Peyer's patch (tissue), 4 donors: Measurements from ENCODE around the gene MBD3L4. TPM values are rescaled to one million over a fixed set of nuclear protein-coding genes. Genes with fewer than 3 reads are reported as not detected.

Experiments
- DNase-seq, 3 donors: peaks; one replicate each; pipeline ENCODE4 v3.0.0-alpha.2; 2017 to 2019
- H3K27ac ChIP-seq, 4 donors: fragments of 200-600 bp; sonication (generic); one replicate each; pipeline ENCODE4 v1.5.1; 2016 to 2019
- H3K27me3 ChIP-seq, 2 donors: fragments of 200-600 bp; sonication (generic); one replicate each; pipeline ENCODE4 v1.5.1; 2019
- H3K36me3 ChIP-seq, 3 donors: fragments of 200-600 bp; sonication (generic); one replicate each; pipeline ENCODE4 v1.5.1; 2016 to 2019
- H3K4me1 ChIP-seq, 4 donors: fragments of 200-600 bp; sonication (generic); one replicate each; pipeline ENCODE4 v1.5.1; 2016 to 2019
- H3K4me3 ChIP-seq, 4 donors: fragments of 200-600 bp; sonication (generic); 1 replicate in 3 of 4; 2 replicates in 1 of 4; pipeline ENCODE4 v1.5.1; 2016 to 2019; ENCODE audit warnings: mild to moderate bottlenecking in 1 of 4
- H3K9me3 ChIP-seq, 4 donors: fragments of 200-600 bp; sonication (generic); one replicate each; pipeline ENCODE4 v1.5.1; 2016 to 2019; ENCODE audit warnings: mild to moderate bottlenecking in 1 of 4
- CTCF ChIP-seq, 6 experiments: fragments of 450-650 bp in 4 of 6; fragments of 200-600 bp in 2 of 6; sonication (generic) in 1 of 6; IDR thresholded peaks; one replicate each; pipeline ENCODE4 v1.5.1; 2017 to 2019; ENCODE audit warnings: antibody characterized with exemption in 6 of 6, mild to moderate bottlenecking in 3 of 6, moderate library complexity in 1 of 6
- POLR2A ChIP-seq, 2 donors: fragments of 450-650 bp; IDR thresholded peaks; one replicate each; pipeline ENCODE4 v1.5.1; 2017; ENCODE audit warnings: antibody characterized with exemption in 2 of 2, mild to moderate bottlenecking in 2 of 2, moderate library complexity in 2 of 2
- total RNA-seq, 4 donors: library from RNA; depleted of rRNA; stranded (reverse); fragments of >200 nt; gene quantifications; one replicate each; pipeline ENCODE4 v1.1.0, GENCODE V29; 2016

MBD3L4 gene
- total RNA-seq, 4 donors from 2014 or later = not detected

- H3K4me3 ChIP-seq = no peak overlapping the region
- H3K4me1 ChIP-seq = no peaks in the 10 kb centered on the region
- DNase-seq = no peak
- no peaks in the 10 kb centered on the region for H3K27me3 ChIP-seq
- H3K9me3 ChIP-seq = no peaks in the 10 kb centered on the region
- TF ChIP-seq CTCF (IDR thresholded peaks at IDR 0.05) = no peak
- no peak for TF ChIP-seq POLR2A (IDR thresholded peaks at IDR 0.05)
- no peak overlapping the region for H3K27ac ChIP-seq
- no peaks in the 10 kb centered on the region for H3K36me3 ChIP-seq
Measured at GRCh38 chr19:7010722-7011593, 29.0 kb downstream of the MBD3L4 start.

- no peak for TF ChIP-seq CTCF (IDR thresholded peaks at IDR 0.05)
- TF ChIP-seq POLR2A (IDR thresholded peaks at IDR 0.05) = no peak
- Histone ChIP-seq H3K27me3 (no peaks in the 10 kb centered on the region), H3K36me3 (no peaks in the 10 kb centered on the region), H3K27ac (no peak overlapping the region), H3K9me3 (no peaks in the 10 kb centered on the region), H3K4me1 (no peaks in the 10 kb centered on the region), H3K4me3 (no peak overlapping the region)
- DNase-seq = no peak
Measured at GRCh38 chr19:7007859-7008258, 32.1 kb downstream of the MBD3L4 start.

- Histone ChIP-seq H3K27ac (no peak overlapping the region), H3K4me1 (no peaks in the 10 kb centered on the region), H3K9me3 (no peaks in the 10 kb centered on the region), H3K27me3 (no peaks in the 10 kb centered on the region), H3K36me3 (no peaks in the 10 kb centered on the region), H3K4me3 (no peak overlapping the region)
- TF ChIP-seq CTCF (IDR thresholded peaks at IDR 0.05) (no peak), POLR2A (IDR thresholded peaks at IDR 0.05) (no peak)
- DNase-seq = no peak
Measured at GRCh38 chr19:7006135-7006704, 33.8 kb downstream of the MBD3L4 start.

- H3K36me3 ChIP-seq = no peaks in the 10 kb centered on the region
- H3K4me1 ChIP-seq = no peaks in the 10 kb centered on the region
- no peak overlapping the region for H3K27ac ChIP-seq
- no peak overlapping the region for H3K4me3 ChIP-seq
- H3K9me3 ChIP-seq = no peaks in the 10 kb centered on the region
- TF ChIP-seq POLR2A (IDR thresholded peaks at IDR 0.05) = no peak
- no peak for TF ChIP-seq CTCF (IDR thresholded peaks at IDR 0.05)
- no peak for DNase-seq
- no peaks in the 10 kb centered on the region for H3K27me3 ChIP-seq
Measured at GRCh38 chr19:7004313-7004931, 35.6 kb downstream of the MBD3L4 start.

GRCh38 chr19:7000816-7001215 is 39.2 kb downstream of the MBD3L4 start:
- DNase-seq = no peak
- no peak overlapping the region for H3K27ac ChIP-seq
- no peaks in the 10 kb centered on the region for H3K4me1 ChIP-seq
- H3K27me3 ChIP-seq = no peaks in the 10 kb centered on the region
- H3K4me3 ChIP-seq = no peak overlapping the region
- no peaks in the 10 kb centered on the region for H3K36me3 ChIP-seq
- no peaks in the 10 kb centered on the region for H3K9me3 ChIP-seq
- no peak for TF ChIP-seq CTCF (IDR thresholded peaks at IDR 0.05)
- TF ChIP-seq POLR2A (IDR thresholded peaks at IDR 0.05) = no peak
